IMR-90 (cell line): Measurements from ENCODE around the gene RHOBTB1.

ENCODE experiments used
- CEBPB ChIP-seq: IDR thresholded peaks from 2 replicates; pipeline ENCODE4 v1.6.1; 2012; ENCODE audit warnings: low read depth, low read length, improper control_type of control experiment
- FOS ChIP-seq: fragments of 150-350 bp; IDR thresholded peaks from 2 replicates; pipeline ENCODE4 v1.6.1; 2016; ENCODE audit warnings: low read depth, low read length
- MAZ ChIP-seq: IDR thresholded peaks from 2 replicates; pipeline ENCODE4 v1.6.1; 2012; ENCODE audit warnings: low read depth, mild to moderate bottlenecking, low read length, improper control_type of control experiment, moderate library complexity, borderline replicate concordance
- POLR2A ChIP-seq: IDR thresholded peaks from 2 replicates; pipeline ENCODE4 v1.6.1; 2012; ENCODE audit warnings: mild to moderate bottlenecking, low read depth, low read length
- RAD21 ChIP-seq: IDR thresholded peaks from 2 replicates; pipeline ENCODE4 v1.6.1; 2012; ENCODE audit warnings: low read length, improper control_type of control experiment
- RCOR1 ChIP-seq: IDR thresholded peaks from 2 replicates; pipeline ENCODE4 v1.6.1; 2012; ENCODE audit warnings: mild to moderate bottlenecking, low read length, improper control_type of control experiment; ENCODE audit not compliant: insufficient replicate concordance
- RFX5 ChIP-seq: IDR thresholded peaks from 2 replicates; pipeline ENCODE4 v1.8.0; 2012; ENCODE audit warnings: low read depth, mild to moderate bottlenecking, low read length, moderate library complexity
- SMC3 ChIP-seq: fragments of 150-350 bp; IDR thresholded peaks from 2 replicates; pipeline ENCODE4 v1.6.1; 2016; ENCODE audit warnings: low read depth, mild to moderate bottlenecking, antibody characterized with exemption, low read length, moderate library complexity
- TF ChIP-seq, protein P1 (sequence below): conservative IDR thresholded peaks from 2 replicates; pipeline ENCODE4 v1.5.1; 2012; ENCODE audit warnings: mild to moderate bottlenecking, low read depth, low read length, improper control_type of control experiment
- TF ChIP-seq, protein P2 (sequence below): fragments of 150-350 bp; IDR thresholded peaks from 2 replicates; pipeline ENCODE4 v1.6.1; 2016; ENCODE audit warnings: low read depth, mild to moderate bottlenecking, low read length, moderate library complexity, borderline replicate concordance
- TF ChIP-seq, protein P3 (sequence below): fragments of 150-350 bp; IDR thresholded peaks from 2 replicates; pipeline ENCODE4 v1.6.1; 2017; ENCODE audit warnings: mild to moderate bottlenecking, antibody characterized with exemption, low read length, low read depth

DNA sequence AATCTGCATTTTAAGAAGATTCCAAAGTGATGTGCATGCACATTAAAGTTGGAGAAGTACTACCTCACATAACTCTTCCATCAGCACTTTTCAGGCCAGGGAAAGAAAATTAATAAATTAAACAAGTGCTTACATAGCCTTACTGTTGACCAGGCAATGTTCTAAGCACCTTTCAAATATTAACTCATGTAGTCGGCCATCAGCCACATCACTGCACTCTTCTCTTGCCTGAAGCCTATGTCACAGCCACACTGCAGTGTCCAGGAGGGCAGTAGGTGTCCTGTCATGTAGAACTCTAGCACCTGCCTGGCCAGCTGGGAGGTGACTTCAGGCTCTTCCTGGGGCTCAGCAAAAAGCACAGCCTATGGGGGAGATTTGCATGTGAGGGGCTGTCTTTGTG lies 94.2 kb downstream of the RHOBTB1 start:
- TF ChIP-seq, protein P1, sequence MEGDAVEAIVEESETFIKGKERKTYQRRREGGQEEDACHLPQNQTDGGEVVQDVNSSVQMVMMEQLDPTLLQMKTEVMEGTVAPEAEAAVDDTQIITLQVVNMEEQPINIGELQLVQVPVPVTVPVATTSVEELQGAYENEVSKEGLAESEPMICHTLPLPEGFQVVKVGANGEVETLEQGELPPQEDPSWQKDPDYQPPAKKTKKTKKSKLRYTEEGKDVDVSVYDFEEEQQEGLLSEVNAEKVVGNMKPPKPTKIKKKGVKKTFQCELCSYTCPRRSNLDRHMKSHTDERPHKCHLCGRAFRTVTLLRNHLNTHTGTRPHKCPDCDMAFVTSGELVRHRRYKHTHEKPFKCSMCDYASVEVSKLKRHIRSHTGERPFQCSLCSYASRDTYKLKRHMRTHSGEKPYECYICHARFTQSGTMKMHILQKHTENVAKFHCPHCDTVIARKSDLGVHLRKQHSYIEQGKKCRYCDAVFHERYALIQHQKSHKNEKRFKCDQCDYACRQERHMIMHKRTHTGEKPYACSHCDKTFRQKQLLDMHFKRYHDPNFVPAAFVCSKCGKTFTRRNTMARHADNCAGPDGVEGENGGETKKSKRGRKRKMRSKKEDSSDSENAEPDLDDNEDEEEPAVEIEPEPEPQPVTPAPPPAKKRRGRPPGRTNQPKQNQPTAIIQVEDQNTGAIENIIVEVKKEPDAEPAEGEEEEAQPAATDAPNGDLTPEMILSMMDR = no peak
- TF ChIP-seq RFX5 = no peak
- no peak for TF ChIP-seq RCOR1
- TF ChIP-seq FOS = no peak
- TF ChIP-seq CEBPB = no peak
- TF ChIP-seq POLR2A = no peak
- no peak for TF ChIP-seq MAZ
- TF ChIP-seq, protein P2, sequence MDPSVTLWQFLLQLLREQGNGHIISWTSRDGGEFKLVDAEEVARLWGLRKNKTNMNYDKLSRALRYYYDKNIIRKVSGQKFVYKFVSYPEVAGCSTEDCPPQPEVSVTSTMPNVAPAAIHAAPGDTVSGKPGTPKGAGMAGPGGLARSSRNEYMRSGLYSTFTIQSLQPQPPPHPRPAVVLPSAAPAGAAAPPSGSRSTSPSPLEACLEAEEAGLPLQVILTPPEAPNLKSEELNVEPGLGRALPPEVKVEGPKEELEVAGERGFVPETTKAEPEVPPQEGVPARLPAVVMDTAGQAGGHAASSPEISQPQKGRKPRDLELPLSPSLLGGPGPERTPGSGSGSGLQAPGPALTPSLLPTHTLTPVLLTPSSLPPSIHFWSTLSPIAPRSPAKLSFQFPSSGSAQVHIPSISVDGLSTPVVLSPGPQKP = no peak
- TF ChIP-seq, protein P3, sequence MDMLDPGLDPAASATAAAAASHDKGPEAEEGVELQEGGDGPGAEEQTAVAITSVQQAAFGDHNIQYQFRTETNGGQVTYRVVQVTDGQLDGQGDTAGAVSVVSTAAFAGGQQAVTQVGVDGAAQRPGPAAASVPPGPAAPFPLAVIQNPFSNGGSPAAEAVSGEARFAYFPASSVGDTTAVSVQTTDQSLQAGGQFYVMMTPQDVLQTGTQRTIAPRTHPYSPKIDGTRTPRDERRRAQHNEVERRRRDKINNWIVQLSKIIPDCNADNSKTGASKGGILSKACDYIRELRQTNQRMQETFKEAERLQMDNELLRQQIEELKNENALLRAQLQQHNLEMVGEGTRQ = no peak
- no peak for TF ChIP-seq RAD21
- TF ChIP-seq SMC3 = no peak
